SK-N-MC (cell line): ENCODE results near the gene P3R3URF.

ENCODE experiments used
- EZH2 ChIP-seq: fragments of 200-600 bp; sonication (generic); IDR thresholded peaks from one replicate; pipeline ENCODE4 v1.6.1; 2017; ENCODE audit warnings: antibody characterized with exemption
- POLR2AphosphoS5 ChIP-seq: IDR thresholded peaks from 2 replicates; pipeline ENCODE4 v1.6.1; 2012; ENCODE audit warnings: mild to moderate bottlenecking, low read depth, low read length, borderline replicate concordance

- no peak for TF ChIP-seq POLR2AphosphoS5
- no peak for TF ChIP-seq EZH2
These were observed 12.2 kb upstream of the P3R3URF start for GRCh38 chr1:46188295-46189030.
